CD14-positive monocyte (primary cell): ENCODE data around the gene MCU. TPM values are rescaled to one million over a fixed set of nuclear protein-coding genes. Genes with fewer than 3 reads are reported as not detected.
A peak's percentile ranks its signal among the peaks of the same experiment; 100 is the strongest.

Experiments
- DNase-seq, 3 donors: peaks; one replicate each; pipeline ENCODE4 v3.0.0-alpha.2; 2011 to 2022
- H2AFZ ChIP-seq: 2 replicates; pipeline ENCODE4 v1.6.0; 2012; ENCODE audit warnings: mild to moderate bottlenecking, low read depth, low read length, inconsistent platforms; ENCODE audit not compliant: insufficient read depth, poor library complexity, severe bottlenecking
- H3K27ac ChIP-seq, 2 donors: 1 replicate in 1 of 2; 2 replicates in 1 of 2; pipeline ENCODE4 v1.5.1; 2012 to 2013; ENCODE audit warnings: low read length in 2 of 2, control low read depth in 1 of 2, inconsistent platforms in 1 of 2, low read depth in 1 of 2, mild to moderate bottlenecking in 1 of 2
- H3K27me3 ChIP-seq, 2 donors: one replicate each; pipeline versions ENCODE4 v1.6.0 to v1.6.1; 2011 to 2013; ENCODE audit warnings: low read length in 2 of 2; ENCODE audit not compliant: control insufficient read depth in 2 of 2, insufficient read depth in 2 of 2
- H3K36me3 ChIP-seq, 2 donors: replicated peaks in 1 of 2; 1 replicate in 1 of 2; 2 replicates in 1 of 2; pipeline versions ENCODE4 v1.5.1 to v1.6.1; 2012 to 2013; ENCODE audit warnings: low read length in 2 of 2, control low read depth in 1 of 2, inconsistent platforms in 1 of 2, mild to moderate bottlenecking in 1 of 2; ENCODE audit not compliant: insufficient read depth in 2 of 2, control insufficient read depth in 1 of 2
- H3K4me1 ChIP-seq, 2 donors: 1 replicate in 1 of 2; 2 replicates in 1 of 2; pipeline versions ENCODE4 v1.5.1 to v1.6.1; 2012 to 2013; ENCODE audit warnings: low read length in 2 of 2, control low read depth in 1 of 2, inconsistent platforms in 1 of 2, mild to moderate bottlenecking in 1 of 2, moderate library complexity in 1 of 2; ENCODE audit not compliant: insufficient read depth in 2 of 2, control insufficient read depth in 1 of 2
- H3K4me2 ChIP-seq: replicated peaks from 2 replicates; pipeline ENCODE3; 2012; ENCODE audit warnings: low read length, moderate library complexity, mild to moderate bottlenecking; ENCODE audit not compliant: poor library complexity, severe bottlenecking; ENCODE audit errors: extremely low read depth
- H3K4me3 ChIP-seq, 3 experiments: fragments of 200-600 bp in 1 of 3; sonication (generic) in 1 of 3; replicated peaks in 1 of 3; 1 replicate in 2 of 3; 2 replicates in 1 of 3; pipeline ENCODE4 v1.5.1; 2011 to 2013; ENCODE audit warnings: low read length in 3 of 3, mild to moderate bottlenecking in 3 of 3, control low read depth in 2 of 3, low read depth in 2 of 3, inconsistent platforms in 1 of 3, moderate library complexity in 1 of 3
- H3K79me2 ChIP-seq: 2 replicates; pipeline ENCODE4 v1.6.0; 2012; ENCODE audit warnings: mild to moderate bottlenecking, control low read depth, inconsistent platforms, low read length, moderate library complexity; ENCODE audit not compliant: insufficient read depth
- H3K9ac ChIP-seq: 2 replicates; pipeline ENCODE4 v1.6.0; 2017; ENCODE audit warnings: low read length, mild to moderate bottlenecking; ENCODE audit not compliant: insufficient read depth, poor library complexity, severe bottlenecking
- H3K9me3 ChIP-seq, 2 donors: replicated peaks in 1 of 2; 1 replicate in 1 of 2; 2 replicates in 1 of 2; pipeline versions ENCODE4 v1.5.1 to v1.6.1; 2012 to 2013; ENCODE audit warnings: low read length in 2 of 2, control low read depth in 1 of 2; ENCODE audit not compliant: control insufficient read depth in 1 of 2, insufficient read depth in 1 of 2
- H4K20me1 ChIP-seq: 2 replicates; pipeline ENCODE4 v1.6.0; 2012; ENCODE audit warnings: mild to moderate bottlenecking, low read length, control low read depth, moderate library complexity; ENCODE audit not compliant: insufficient read depth
- H3K27ac Mint-ChIP-seq, 7 donors: one replicate each; pipeline ENCODE4 v1.8.0; 2020; ENCODE audit warnings: mild to moderate bottlenecking in 7 of 7, mixed read lengths in 7 of 7, moderate library complexity in 6 of 7, inconsistent platforms in 2 of 7
- H3K27me3 Mint-ChIP-seq, 3 donors: one replicate each; pipeline ENCODE4 v1.8.0; 2021 to 2022; ENCODE audit warnings: low read depth in 3 of 3, mild to moderate bottlenecking in 3 of 3, mixed read lengths in 3 of 3, moderate library complexity in 3 of 3, inconsistent platforms in 1 of 3
- H3K36me3 Mint-ChIP-seq, 2 donors: one replicate each; pipeline ENCODE4 v1.8.0; 2020; ENCODE audit warnings: mixed read lengths in 2 of 2, inconsistent platforms in 1 of 2, mild to moderate bottlenecking in 1 of 2
- H3K4me1 Mint-ChIP-seq: one replicate; pipeline ENCODE4 v1.8.0; 2020; ENCODE audit warnings: mild to moderate bottlenecking, mixed read lengths
- H3K4me3 Mint-ChIP-seq, 2 donors: one replicate each; pipeline ENCODE4 v1.8.0; 2020; ENCODE audit warnings: mild to moderate bottlenecking in 2 of 2, mixed read lengths in 2 of 2, moderate library complexity in 1 of 2
- H3K9me3 Mint-ChIP-seq, 7 donors: one replicate each; pipeline ENCODE4 v1.8.0; 2020 to 2022; ENCODE audit warnings: mixed read lengths in 7 of 7, mild to moderate bottlenecking in 6 of 7, moderate library complexity in 6 of 7, inconsistent platforms in 2 of 7
- CTCF ChIP-seq: fragments of 200-600 bp; IDR thresholded peaks from one replicate; pipeline ENCODE4 v1.8.0; 2022; ENCODE audit warnings: antibody characterized with exemption, mild to moderate bottlenecking
- WGBS: methylation state at CpG from one replicate; pipeline ENCODE4 v1.1.5; 2013; ENCODE audit warnings: missing lambda C conversion rate; ENCODE audit not compliant: insufficient coverage; 5-methylcytosine and 5-hydroxymethylcytosine counted together
- intact Hi-C, 2 donors: fragments of 100-400 bp; cut with micrococcal nuclease; formaldehyde crosslinking; loops; one replicate each; pipeline versions ENCODE4 v1.15.0 to v1.15.1; 2023
- polyA plus RNA-seq, 3 donors: library from polyadenylated mRNA; depleted of rRNA in 1 of 3; unstranded in 2 of 3; stranded (reverse) in 1 of 3; fragments of 300-500 nt in 2 of 3; fragments of >200 nt in 1 of 3; fragmentation: Illumina TruSeq in 2 of 3; gene quantifications; 1 replicate in 2 of 3; 2 replicates in 1 of 3; pipeline ENCODE4 v1.2.3, GENCODE V29; 2012 to 2021

Gene MCU
- polyA plus RNA-seq, 3 donors: 11.7 to 23.1 (median 16.5) TPM

GRCh38 chr10:72801263-72801868, 109.4 kb downstream of the MCU start:
- H3K27me3 Mint-ChIP-seq: no peaks in the 10 kb centered on the region
- H3K9ac ChIP-seq: no peak overlapping the region
- no peaks in the 10 kb centered on the region for H3K27me3 ChIP-seq
- no peaks in the 10 kb centered on the region for H4K20me1 ChIP-seq
- H3K4me1 ChIP-seq: no peaks in the 10 kb centered on the region
- H2AFZ ChIP-seq: no peak overlapping the region
- H3K9me3 ChIP-seq: no peaks in the 10 kb centered on the region
- H3K27ac Mint-ChIP-seq: no peak overlapping the region
- H3K4me1 Mint-ChIP-seq: peaks cover 9% of the 10 kb centered on the region
- H3K36me3 Mint-ChIP-seq: peaks cover 6 to 15% of the 10 kb centered on the region in 2 donors
- TF ChIP-seq CTCF: no peak
- no peak overlapping the region for H3K4me3 Mint-ChIP-seq
- no peaks in the 10 kb centered on the region for H3K36me3 ChIP-seq
- H3K4me2 ChIP-seq: no peak overlapping the region
- peaks cover 0 to 1% (median 0%) of the 10 kb centered on the region in 7 donors for H3K9me3 Mint-ChIP-seq
- no peak overlapping the region for H3K4me3 ChIP-seq
- DNase-seq: no peak
- WGBS: no CpG with 5 or more reads among the region's 5 CpGs
- no peak overlapping the region for H3K27ac ChIP-seq
- intact Hi-C loops: no loop called here
- peaks cover 10% of the 10 kb centered on the region for H3K79me2 ChIP-seq

- H3K36me3 Mint-ChIP-seq: peaks cover 10 to 16% of the 10 kb centered on the region in 2 donors
- H2AFZ ChIP-seq: no peak overlapping the region
- H3K9me3 Mint-ChIP-seq: peaks cover 0 to 1% (median 0%) of the 10 kb centered on the region in 7 donors
- H3K9me3 ChIP-seq: no peaks in the 10 kb centered on the region
- no peaks in the 10 kb centered on the region for H3K27me3 Mint-ChIP-seq
- DNase-seq: no peak
- H3K9ac ChIP-seq: no peak overlapping the region
- no peak for TF ChIP-seq CTCF
- intact Hi-C loops: no loop called here
- H3K79me2 ChIP-seq: peaks cover 10% of the 10 kb centered on the region
- no peak overlapping the region for H3K27ac Mint-ChIP-seq
- no peaks in the 10 kb centered on the region for H3K36me3 ChIP-seq
- H3K4me1 ChIP-seq: no peaks in the 10 kb centered on the region
- H3K4me2 ChIP-seq: no peak overlapping the region
- H3K27me3 ChIP-seq: no peaks in the 10 kb centered on the region
- no peaks in the 10 kb centered on the region for H4K20me1 ChIP-seq
- H3K4me1 Mint-ChIP-seq: peaks cover 9% of the 10 kb centered on the region
- whole genome bisulfite sequencing: no CpG with 5 or more reads among the region's 2 CpGs
- H3K4me3 ChIP-seq: no peak overlapping the region
- peak overlapping the region in 1 of 2 donors; percentile 20 for H3K27ac ChIP-seq
- H3K4me3 Mint-ChIP-seq: no peak overlapping the region
Measured at GRCh38 chr10:72802332-72802731, 110.4 kb downstream of the MCU start.
